ENCODE measurements around the gene MCC. TPM values are rescaled to one million over a fixed set of nuclear protein-coding genes. Genes with fewer than 3 reads are reported as not detected.
A peak's percentile ranks its signal among the peaks of the same experiment; 100 is the strongest.

MCC gene
- total RNA-seq, 1 experiment from 2014 or later: 7.6 TPM

DNA sequence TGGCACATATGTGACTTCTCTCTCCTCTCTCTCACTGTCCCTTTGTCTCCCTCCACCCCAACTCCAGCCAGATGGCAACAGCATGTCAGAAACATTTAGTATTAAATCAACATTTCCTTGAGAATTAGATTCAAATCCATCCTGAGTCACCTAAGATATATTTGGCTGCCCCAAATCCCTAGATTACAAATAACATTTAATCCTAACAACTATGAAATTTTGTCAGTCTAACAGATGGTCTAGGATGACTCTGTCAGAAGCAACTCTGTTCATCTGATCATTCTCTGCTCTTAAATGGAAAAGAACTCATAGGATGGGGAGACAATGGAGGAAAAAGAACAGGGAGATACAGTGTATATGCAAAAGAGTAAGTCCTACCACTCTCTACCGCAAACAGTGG, 254.6 kb downstream of the MCC start:
- no peaks in the 10 kb centered on the region for H3K9me3 ChIP-seq (ENCODE audit: control insufficient read depth, low read depth, low read length)
- Mint-ChIP-seq H3K9me3 (no peaks in the 10 kb centered on the region), H3K4me1 (peaks cover 54 to 71% of the 10 kb centered on the region in 2 experiments)

More for the DNA sequence above, 254.6 kb downstream of the MCC start:
- Histone ChIP-seq H3K79me2 (ENCODE audit: insufficient read depth, low read length) (no peaks in the 10 kb centered on the region), H3K23ac (ENCODE audit: insufficient read length, low read depth, low read length) (no peak overlapping the region), H3K56ac (ENCODE audit: insufficient read length, low read depth, low read length) (no peak overlapping the region), H3T11ph (ENCODE audit: low read length) (no peak overlapping the region), H2BK15ac (ENCODE audit: low read depth, low read length) (no peak overlapping the region), H3K18ac (ENCODE audit: insufficient read length, low read depth, low read length) (no peak overlapping the region), H4K20me1 (ENCODE audit: control insufficient read depth, insufficient read depth, insufficient read length) (no peaks in the 10 kb centered on the region), H2BK120ac (ENCODE audit: low read depth, low read length, poor library complexity, severe bottlenecking) (no peak overlapping the region), H4K5ac (ENCODE audit: insufficient read length, low read depth, low read length) (no peak overlapping the region), H4K91ac (ENCODE audit: insufficient read length, low read depth, low read length) (no peak overlapping the region), H2BK5ac (ENCODE audit: insufficient read length, low read length) (no peak overlapping the region), H3K14ac (ENCODE audit: insufficient read depth, low read length) (no peak overlapping the region), H2BK12ac (ENCODE audit: insufficient read length, low read depth, low read length) (no peak overlapping the region), H3K4me2 (ENCODE audit: insufficient read depth, insufficient read length, low read length) (no peak overlapping the region), H2AK5ac (ENCODE audit: insufficient read length, low read length) (no peak overlapping the region), H3K79me1 (ENCODE audit: insufficient read depth, low read depth, low read length, poor library complexity, severe bottlenecking) (no peaks in the 10 kb centered on the region), H3K4ac (ENCODE audit: low read depth, low read length) (no peak overlapping the region), H3K23me2 (ENCODE audit: insufficient read length, low read depth, low read length, poor library complexity, severe bottlenecking) (no peaks in the 10 kb centered on the region), H4K8ac (replicated peaks; ENCODE audit: insufficient read length, low read depth, low read length) (no peak overlapping the region), H2BK20ac (ENCODE audit: low read depth, low read length, poor library complexity, severe bottlenecking) (no peak overlapping the region), H3K27me3 (ENCODE audit: insufficient read depth, low read length) (no peaks in the 10 kb centered on the region), H2AFZ (ENCODE audit: low read length) (no peak overlapping the region), H3K4me1 (ENCODE audit: insufficient read depth, low read length) (peaks cover 15% of the 10 kb centered on the region; the same call in 1 of the 2 replicates), H3K27ac (ENCODE audit: insufficient read length, low read depth, low read length) (no peak overlapping the region), H3K9ac (ENCODE audit: extremely low read depth, insufficient read length, low read length) (no peak overlapping the region)
- no peaks in the 10 kb centered on the region for H3K36me3 Mint-ChIP-seq (ENCODE audit: insufficient read depth in 1 of 3, low read depth in 3 of 3)
- peak overlapping the region in 1 of 3 experiments; percentile 19; a peak in 2 of 7 replicates for H3K27ac Mint-ChIP-seq
- TF ChIP-seq, protein P1, sequence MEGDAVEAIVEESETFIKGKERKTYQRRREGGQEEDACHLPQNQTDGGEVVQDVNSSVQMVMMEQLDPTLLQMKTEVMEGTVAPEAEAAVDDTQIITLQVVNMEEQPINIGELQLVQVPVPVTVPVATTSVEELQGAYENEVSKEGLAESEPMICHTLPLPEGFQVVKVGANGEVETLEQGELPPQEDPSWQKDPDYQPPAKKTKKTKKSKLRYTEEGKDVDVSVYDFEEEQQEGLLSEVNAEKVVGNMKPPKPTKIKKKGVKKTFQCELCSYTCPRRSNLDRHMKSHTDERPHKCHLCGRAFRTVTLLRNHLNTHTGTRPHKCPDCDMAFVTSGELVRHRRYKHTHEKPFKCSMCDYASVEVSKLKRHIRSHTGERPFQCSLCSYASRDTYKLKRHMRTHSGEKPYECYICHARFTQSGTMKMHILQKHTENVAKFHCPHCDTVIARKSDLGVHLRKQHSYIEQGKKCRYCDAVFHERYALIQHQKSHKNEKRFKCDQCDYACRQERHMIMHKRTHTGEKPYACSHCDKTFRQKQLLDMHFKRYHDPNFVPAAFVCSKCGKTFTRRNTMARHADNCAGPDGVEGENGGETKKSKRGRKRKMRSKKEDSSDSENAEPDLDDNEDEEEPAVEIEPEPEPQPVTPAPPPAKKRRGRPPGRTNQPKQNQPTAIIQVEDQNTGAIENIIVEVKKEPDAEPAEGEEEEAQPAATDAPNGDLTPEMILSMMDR (conservative IDR thresholded peaks at IDR 0.05): no peak
- no peak for DNase-seq
- H3K4me3 Mint-ChIP-seq: no peak overlapping the region; a peak in 1 of 5 replicates
- no peaks in the 10 kb centered on the region for H3K27me3 Mint-ChIP-seq (ENCODE audit: low read depth)
- WGBS (ENCODE audit: extremely low coverage, insufficient read length, low lambda C conversion rate): no CpG with 5 or more reads among the region's 1 CpG

All from H9 (cell line).